Endodermal cell (in vitro differentiated cells): Measurements from ENCODE around the gene WNK2. TPM values are rescaled to one million over a fixed set of nuclear protein-coding genes. Genes with fewer than 3 reads are reported as not detected.

Source experiments
- DNase-seq: peaks from one replicate; pipeline ENCODE4 v3.0.0-alpha.2; 2017
- H3K27ac ChIP-seq: 2 replicates; pipeline ENCODE4 v1.5.1; 2013; ENCODE audit warnings: mild to moderate bottlenecking, low read depth, low read length, moderate library complexity
- H3K27me3 ChIP-seq: 2 replicates; pipeline ENCODE4 v1.6.1; 2013; ENCODE audit warnings: mild to moderate bottlenecking, low read length, moderate library complexity; ENCODE audit not compliant: insufficient read depth, control insufficient read depth, poor library complexity, severe bottlenecking
- H3K36me3 ChIP-seq: 2 replicates; pipeline ENCODE4 v1.7.0; 2013; ENCODE audit warnings: mild to moderate bottlenecking, low read length, moderate library complexity; ENCODE audit not compliant: control insufficient read depth, insufficient read depth
- H3K4me1 ChIP-seq: one replicate; pipeline ENCODE4 v1.7.0; 2013; ENCODE audit warnings: low read length; ENCODE audit not compliant: control insufficient read depth, insufficient read depth
- H3K4me3 ChIP-seq: 2 replicates; pipeline ENCODE4 v1.5.1; 2013; ENCODE audit warnings: mild to moderate bottlenecking, low read length, moderate library complexity
- H3K9ac ChIP-seq: 2 replicates; pipeline ENCODE4 v1.6.1; 2013; ENCODE audit warnings: mild to moderate bottlenecking, low read length, moderate library complexity; ENCODE audit not compliant: poor library complexity, severe bottlenecking; ENCODE audit errors: extremely low read depth
- H3K9me3 ChIP-seq: 2 replicates; pipeline ENCODE4 v1.6.1; 2013; ENCODE audit warnings: mild to moderate bottlenecking, low read length, moderate library complexity; ENCODE audit not compliant: control insufficient read depth
- H3K27ac Mint-ChIP-seq: 2 replicates; pipeline ENCODE4 v1.8.0; 2020; ENCODE audit warnings: mixed read lengths
- H3K27me3 Mint-ChIP-seq: 2 replicates; pipeline ENCODE4 v1.8.0; 2021; ENCODE audit warnings: mild to moderate bottlenecking, mixed read lengths; ENCODE audit not compliant: insufficient read depth
- H3K36me3 Mint-ChIP-seq: 2 replicates; pipeline ENCODE4 v1.8.0; 2020; ENCODE audit warnings: low read depth, mixed read lengths
- H3K4me1 Mint-ChIP-seq: 2 replicates; pipeline ENCODE4 v1.8.0; 2020; ENCODE audit warnings: mixed read lengths
- H3K4me3 Mint-ChIP-seq: 2 replicates; pipeline ENCODE4 v1.8.0; 2020; ENCODE audit warnings: mild to moderate bottlenecking, moderate library complexity, mixed read lengths
- H3K9me3 Mint-ChIP-seq: 2 replicates; pipeline ENCODE4 v1.8.0; 2020; ENCODE audit warnings: mild to moderate bottlenecking, mixed read lengths
- whole genome bisulfite sequencing, 2 experiments: methylation state at CpG; one replicate each; pipeline versions ENCODE4 v1.1.5 to v1.1.7; 2013; ENCODE audit warnings: missing lambda C conversion rate in 2 of 2, mixed read lengths in 1 of 2; ENCODE audit not compliant: insufficient coverage in 1 of 2, insufficient read length in 1 of 2; 5-methylcytosine and 5-hydroxymethylcytosine counted together
- total RNA-seq, 2 donors: library from RNA; stranded (reverse); fragmentation: NEBNext Ultra II Directional in 1 of 2; extraction: Animal tissue kit (Norgen Biotek cat#: 25700) in 1 of 2; gene quantifications; 2 replicates in 1 of 2; 3 replicates in 1 of 2; pipeline ENCODE4 v1.2.1, GENCODE V29; 2021
- TF ChIP-seq, protein P1 (sequence below): fragments of 200-600 bp; sonication (generic); conservative IDR thresholded peaks from 2 replicates; pipeline ENCODE4 v1.5.0; 2021; ENCODE audit warnings: antibody characterized with exemption, mild to moderate bottlenecking

Gene WNK2
- total RNA-seq, 2 donors from 2014 or later: 46.1 to 48.8 TPM

DNA sequence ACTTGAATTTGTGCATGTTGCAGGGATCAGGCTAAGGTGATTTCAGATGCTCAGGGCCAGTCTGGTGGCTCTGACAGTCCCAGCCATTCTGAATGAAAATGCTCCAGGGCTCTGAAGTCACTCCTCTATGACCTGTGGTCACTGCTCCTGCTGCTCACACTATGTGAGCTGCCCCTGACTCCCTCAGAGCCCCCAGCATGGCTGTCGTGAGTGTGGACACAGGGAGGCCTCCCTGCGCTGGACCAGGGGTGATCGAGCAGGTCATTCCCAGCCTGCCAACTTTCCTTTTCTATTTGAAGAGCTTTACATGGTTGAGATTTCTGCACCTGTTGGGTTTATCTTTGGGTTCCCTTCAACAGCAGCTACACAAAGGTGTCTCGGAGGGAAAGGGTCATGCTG is 74.5 kb downstream of the WNK2 start:
- H3K4me3 ChIP-seq: no peak overlapping the region
- H3K27ac ChIP-seq: no peak overlapping the region
- H3K9ac ChIP-seq: no peak overlapping the region
- Mint-ChIP-seq H3K36me3 (peaks cover 2% of the 10 kb centered on the region), H3K9me3 (no peaks in the 10 kb centered on the region), H3K27ac (no peak overlapping the region), H3K4me3 (no peak overlapping the region), H3K27me3 (no peaks in the 10 kb centered on the region), H3K4me1 (no peaks in the 10 kb centered on the region)
- TF ChIP-seq, protein P1, sequence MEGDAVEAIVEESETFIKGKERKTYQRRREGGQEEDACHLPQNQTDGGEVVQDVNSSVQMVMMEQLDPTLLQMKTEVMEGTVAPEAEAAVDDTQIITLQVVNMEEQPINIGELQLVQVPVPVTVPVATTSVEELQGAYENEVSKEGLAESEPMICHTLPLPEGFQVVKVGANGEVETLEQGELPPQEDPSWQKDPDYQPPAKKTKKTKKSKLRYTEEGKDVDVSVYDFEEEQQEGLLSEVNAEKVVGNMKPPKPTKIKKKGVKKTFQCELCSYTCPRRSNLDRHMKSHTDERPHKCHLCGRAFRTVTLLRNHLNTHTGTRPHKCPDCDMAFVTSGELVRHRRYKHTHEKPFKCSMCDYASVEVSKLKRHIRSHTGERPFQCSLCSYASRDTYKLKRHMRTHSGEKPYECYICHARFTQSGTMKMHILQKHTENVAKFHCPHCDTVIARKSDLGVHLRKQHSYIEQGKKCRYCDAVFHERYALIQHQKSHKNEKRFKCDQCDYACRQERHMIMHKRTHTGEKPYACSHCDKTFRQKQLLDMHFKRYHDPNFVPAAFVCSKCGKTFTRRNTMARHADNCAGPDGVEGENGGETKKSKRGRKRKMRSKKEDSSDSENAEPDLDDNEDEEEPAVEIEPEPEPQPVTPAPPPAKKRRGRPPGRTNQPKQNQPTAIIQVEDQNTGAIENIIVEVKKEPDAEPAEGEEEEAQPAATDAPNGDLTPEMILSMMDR: no peak
- H3K9me3 ChIP-seq: no peaks in the 10 kb centered on the region
- 89 to 93% methylated on average over 3 to 4 of the region's 4 CpGs for whole genome bisulfite sequencing, 2 experiments
- no peaks in the 10 kb centered on the region for H3K4me1 ChIP-seq
- no peaks in the 10 kb centered on the region for H3K36me3 ChIP-seq
- DNase-seq: no peak
- no peaks in the 10 kb centered on the region for H3K27me3 ChIP-seq

DNA sequence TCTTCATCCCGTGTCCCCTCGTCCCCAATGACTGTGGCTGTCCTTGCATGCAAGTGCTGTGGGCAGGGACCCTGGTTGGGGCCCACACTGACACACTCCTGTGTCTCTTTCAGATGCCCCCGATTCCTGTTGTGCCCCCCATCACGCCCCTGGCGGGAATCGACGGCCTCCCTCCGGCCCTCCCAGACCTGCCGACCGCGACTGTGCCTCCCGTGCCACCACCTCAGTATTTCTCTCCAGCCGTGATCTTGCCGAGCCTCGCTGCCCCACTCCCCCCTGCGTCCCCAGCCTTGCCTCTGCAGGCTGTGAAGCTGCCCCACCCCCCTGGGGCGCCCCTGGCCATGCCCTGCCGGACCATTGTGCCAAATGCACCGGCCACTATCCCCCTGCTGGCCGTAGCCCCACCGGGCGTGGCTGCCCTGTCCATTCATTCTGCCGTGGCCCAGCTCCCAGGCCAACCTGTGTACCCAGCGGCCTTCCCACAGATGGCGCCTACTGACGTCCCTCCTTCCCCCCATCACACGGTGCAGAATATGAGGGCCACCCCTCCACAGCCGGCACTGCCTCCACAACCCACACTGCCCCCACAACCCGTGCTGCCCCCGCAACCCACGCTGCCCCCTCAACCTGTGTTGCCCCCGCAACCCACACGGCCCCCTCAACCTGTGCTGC is 75.0 kb downstream of the WNK2 start:
- Histone ChIP-seq H3K4me3 (no peak overlapping the region), H3K9ac (no peak overlapping the region), H3K27ac (no peak overlapping the region), H3K9me3 (no peaks in the 10 kb centered on the region), H3K36me3 (peaks cover 1% of the 10 kb centered on the region), H3K27me3 (no peaks in the 10 kb centered on the region), H3K4me1 (no peaks in the 10 kb centered on the region)
- Mint-ChIP-seq H3K36me3 (peaks cover 2% of the 10 kb centered on the region), H3K9me3 (no peaks in the 10 kb centered on the region), H3K27me3 (no peaks in the 10 kb centered on the region), H3K4me1 (no peaks in the 10 kb centered on the region), H3K27ac (no peak overlapping the region), H3K4me3 (no peak overlapping the region)
- 90 to 93% methylated on average over 7 to 28 of the region's 33 CpGs for WGBS, 2 experiments
- TF ChIP-seq, protein P1: no peak
- peak; percentile 40 for DNase-seq

DNA sequence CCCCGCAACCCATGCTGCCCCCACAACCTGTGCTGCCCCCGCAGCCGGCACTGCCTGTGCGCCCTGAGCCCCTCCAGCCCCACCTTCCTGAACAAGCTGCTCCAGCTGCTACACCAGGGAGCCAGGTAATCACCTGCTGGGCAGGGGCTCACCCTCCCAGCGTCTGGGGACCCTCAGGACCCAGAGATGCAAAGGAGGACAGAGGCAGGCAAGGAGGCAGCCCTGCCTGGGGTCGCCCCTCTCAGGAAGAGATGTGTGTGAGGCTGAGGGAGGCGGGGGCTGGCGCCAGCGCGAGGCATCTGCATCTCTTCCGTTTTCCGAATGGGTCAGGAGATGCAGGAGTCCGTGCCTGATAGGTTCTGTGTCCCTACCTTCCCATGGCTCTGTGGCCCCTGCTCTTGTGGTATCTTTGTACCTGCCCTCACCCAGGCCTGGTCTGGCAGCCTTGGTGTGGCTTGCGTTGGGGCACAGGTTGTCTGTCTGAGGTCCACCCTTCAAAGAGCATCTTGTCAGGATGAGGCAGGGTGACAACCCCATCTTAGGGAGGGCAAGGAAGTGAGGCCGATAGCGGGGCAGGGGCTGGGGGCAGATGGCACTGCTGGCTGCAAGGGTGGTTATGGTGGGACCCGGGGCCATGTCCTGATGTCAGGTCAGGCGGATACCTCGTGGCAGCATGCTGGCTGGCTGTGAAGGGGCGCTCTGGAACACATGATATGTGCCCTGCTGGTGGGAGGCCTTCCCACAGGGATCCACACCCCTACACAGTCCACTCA is 75.7 kb downstream of the WNK2 start:
- Histone ChIP-seq H3K27ac (no peak overlapping the region), H3K27me3 (no peaks in the 10 kb centered on the region), H3K9me3 (no peaks in the 10 kb centered on the region), H3K36me3 (peaks cover 6% of the 10 kb centered on the region), H3K9ac (no peak overlapping the region), H3K4me3 (no peak overlapping the region), H3K4me1 (no peaks in the 10 kb centered on the region)
- TF ChIP-seq, protein P1: no peak
- no peaks in the 10 kb centered on the region for H3K4me1 Mint-ChIP-seq
- peaks cover 2% of the 10 kb centered on the region for H3K36me3 Mint-ChIP-seq
- no peaks in the 10 kb centered on the region for H3K27me3 Mint-ChIP-seq
- no peak overlapping the region for H3K27ac Mint-ChIP-seq
- DNase-seq: peak; percentile 41
- 89 to 91% methylated on average over 10 to 20 of the region's 20 CpGs for WGBS, 2 experiments
- no peak overlapping the region for H3K4me3 Mint-ChIP-seq
- no peaks in the 10 kb centered on the region for H3K9me3 Mint-ChIP-seq
